Measurements from ENCODE around the gene KAT6B. TPM values are rescaled to one million over a fixed set of nuclear protein-coding genes. Genes with fewer than 3 reads are reported as not detected.
"Not testable (repeated sequence)": the region's sequence is repeated elsewhere in the genome, so short reads cannot be mapped to it uniquely, and the experiment has no call there.

Gene KAT6B
- total RNA-seq, 1 donor from 2014 or later, result 47.5 TPM

- DNase-seq (ENCODE audit: low spot score), result no peak
- intact Hi-C loops (cut with DNase I), result no loop called here
Observed at GRCh38 chr10:75038335-75038734, 211.9 kb downstream of the KAT6B start.

GRCh38 chr10:75040576-75040975, 214.2 kb downstream of the KAT6B start:
- intact Hi-C loops (cut with DNase I), result no loop called here
- no peak for DNase-seq (ENCODE audit: low spot score)

- intact Hi-C loops (cut with DNase I), result no loop called here
- no peak for DNase-seq (ENCODE audit: low spot score)
Observed at GRCh38 chr10:75042292-75042974, 216.0 kb downstream of the KAT6B start.

- intact Hi-C loops (cut with DNase I), result no loop called here
Observed at GRCh38 chr10:75043256-75044131, 217.1 kb downstream of the KAT6B start.

GRCh38 chr10:75048669-75049098, 222.3 kb downstream of the KAT6B start:
- peak; percentile 67 for DNase-seq (ENCODE audit: low spot score)
- intact Hi-C loops (cut with DNase I), result no loop called here

More at GRCh38 chr10:75043256-75044131, 217.1 kb downstream of the KAT6B start:
- peak; percentile 75 for DNase-seq (ENCODE audit: low spot score)

- intact Hi-C loops (cut with DNase I), result no loop called here
- DNase-seq (ENCODE audit: low spot score), result peak; percentile 44
Observed at GRCh38 chr10:75049316-75050148, 223.1 kb downstream of the KAT6B start.

GRCh38 chr10:75050149-75050919, 223.9 kb downstream of the KAT6B start:
- intact Hi-C loops (cut with DNase I), result no loop called here
- DNase-seq (ENCODE audit: low spot score), result peak; percentile 65

- peak; percentile 14 for DNase-seq (ENCODE audit: low spot score)
Observed at GRCh38 chr10:75051308-75051707, 224.9 kb downstream of the KAT6B start.

GRCh38 chr10:75055896-75056406, 229.6 kb downstream of the KAT6B start:
- DNase-seq (ENCODE audit: low spot score); intact Hi-C loops (cut with DNase I): not testable (repeated sequence)

More at GRCh38 chr10:75051308-75051707, 224.9 kb downstream of the KAT6B start:
- intact Hi-C loops (cut with DNase I), result no loop called here

- no peak for DNase-seq (ENCODE audit: low spot score)
- intact Hi-C loops (cut with DNase I), result no loop called here
Observed at GRCh38 chr10:75057680-75058079, 231.3 kb downstream of the KAT6B start.

- no peak for DNase-seq (ENCODE audit: low spot score)
- intact Hi-C loops (cut with DNase I), result no loop called here
Observed at GRCh38 chr10:75058161-75058560, 231.8 kb downstream of the KAT6B start.

GRCh38 chr10:75061709-75062505, 235.5 kb downstream of the KAT6B start:
- intact Hi-C loops (cut with DNase I), result no loop called here

GRCh38 chr10:75062506-75063299, 236.3 kb downstream of the KAT6B start:
- intact Hi-C loops (cut with DNase I), result no loop called here
- DNase-seq (ENCODE audit: low spot score), result no peak

More at GRCh38 chr10:75061709-75062505, 235.5 kb downstream of the KAT6B start:
- DNase-seq (ENCODE audit: low spot score), result no peak

GRCh38 chr10:75063461-75064230, 237.2 kb downstream of the KAT6B start:
- no peak for DNase-seq (ENCODE audit: low spot score)
- intact Hi-C loops (cut with DNase I), result no loop called here

GRCh38 chr10:75065076-75065475, 238.7 kb downstream of the KAT6B start:
- intact Hi-C loops (cut with DNase I), result no loop called here

GRCh38 chr10:75066271-75066670, 239.9 kb downstream of the KAT6B start:
- DNase-seq (ENCODE audit: low spot score), result no peak
- intact Hi-C loops (cut with DNase I), result no loop called here

More at GRCh38 chr10:75065076-75065475, 238.7 kb downstream of the KAT6B start:
- no peak for DNase-seq (ENCODE audit: low spot score)
